ENCODE measurements around the gene ASAP3.
A peak's percentile ranks its signal among the peaks of the same experiment; 100 is the strongest.

Gene ASAP3

DNA sequence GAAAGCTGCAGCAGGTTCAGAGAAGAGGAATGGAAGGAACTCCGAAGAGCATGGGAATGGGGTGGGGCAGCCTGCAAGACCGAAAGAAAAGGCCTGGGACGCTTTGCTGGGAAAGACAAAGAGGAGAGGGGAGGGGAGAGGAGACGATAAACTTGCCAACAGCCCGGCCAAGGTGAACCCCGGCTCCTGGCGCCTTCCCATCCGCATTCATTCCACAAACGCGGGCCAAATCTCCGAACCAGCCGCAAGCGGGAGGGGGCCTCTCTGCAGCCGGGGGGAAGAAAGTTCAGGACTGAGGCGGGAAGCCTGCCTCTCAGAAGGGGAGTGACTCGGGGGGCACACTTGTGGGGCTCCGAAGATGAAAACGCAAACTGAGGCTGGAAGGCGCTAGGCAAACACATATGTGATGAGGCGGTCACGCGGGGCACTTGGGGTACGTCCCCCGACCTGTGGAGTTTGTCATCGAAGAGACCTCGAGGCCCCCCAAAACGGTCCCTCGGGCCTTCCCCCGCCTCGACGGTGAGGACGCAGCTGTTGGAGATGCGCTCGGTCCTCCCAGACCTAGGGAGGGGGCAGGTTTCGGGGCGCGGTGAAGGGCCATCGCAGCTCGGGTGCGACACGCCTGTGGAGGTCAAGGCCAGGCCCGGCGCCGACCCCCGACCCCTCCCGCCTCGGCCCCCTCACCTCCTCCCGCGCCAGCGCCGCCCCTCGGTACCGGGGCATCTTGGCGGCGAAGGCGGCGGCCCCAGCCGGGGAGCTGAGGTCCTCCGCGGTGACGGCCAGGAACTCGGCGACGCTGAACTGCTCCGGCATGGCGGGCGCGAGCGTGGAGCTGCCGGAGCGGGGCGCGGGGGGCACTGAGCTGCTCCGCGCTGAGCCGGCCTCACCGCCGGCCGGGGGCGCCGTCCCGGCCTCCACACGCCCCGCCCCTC is at the start of gene ASAP3:
TSS of gene ASAP3 (minus strand) at position 859 of the 932 bp plus-strand sequence. CDS start at position 813, 46 bp downstream.
- DNase-seq, result peak in 1 of 2 experiments; percentile 27

DNA sequence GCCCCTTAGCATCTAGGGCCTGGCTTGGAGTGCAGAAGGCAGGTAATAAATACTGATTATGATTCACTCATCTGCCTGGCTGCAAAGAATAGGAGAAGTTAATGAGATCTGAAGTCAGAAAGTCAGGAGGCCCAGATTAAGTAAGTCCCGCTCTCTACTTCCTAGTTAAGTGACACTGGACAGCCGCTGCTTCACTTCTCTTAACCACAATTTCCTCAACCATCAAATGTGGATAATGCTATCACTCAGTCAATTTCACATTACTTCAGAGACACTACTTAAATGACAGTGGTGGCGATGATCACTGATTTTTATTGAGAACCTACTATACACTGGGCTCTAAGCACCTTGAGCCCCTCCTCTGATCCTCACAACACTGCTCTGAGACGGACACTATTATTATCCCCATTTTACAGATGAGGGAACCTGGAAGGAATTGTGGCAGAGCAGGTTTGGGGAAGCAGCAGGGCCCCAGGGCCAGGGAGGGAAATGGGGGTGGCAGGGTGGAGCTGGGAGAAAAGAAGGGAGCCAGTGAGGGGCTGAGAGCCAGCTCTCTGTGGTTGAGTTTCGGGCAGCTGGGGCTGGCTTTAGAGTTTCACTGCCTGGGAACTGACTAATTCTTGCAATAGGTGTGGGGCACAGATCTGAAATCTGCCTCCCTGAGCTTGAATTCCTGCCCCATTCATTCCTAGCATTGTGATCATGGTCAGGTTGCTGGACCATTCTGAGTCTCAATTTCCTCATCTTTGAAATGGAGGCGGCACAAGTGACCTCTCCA is 49.5 kb upstream of the ASAP3 start:
- no peak for DNase-seq

DNA sequence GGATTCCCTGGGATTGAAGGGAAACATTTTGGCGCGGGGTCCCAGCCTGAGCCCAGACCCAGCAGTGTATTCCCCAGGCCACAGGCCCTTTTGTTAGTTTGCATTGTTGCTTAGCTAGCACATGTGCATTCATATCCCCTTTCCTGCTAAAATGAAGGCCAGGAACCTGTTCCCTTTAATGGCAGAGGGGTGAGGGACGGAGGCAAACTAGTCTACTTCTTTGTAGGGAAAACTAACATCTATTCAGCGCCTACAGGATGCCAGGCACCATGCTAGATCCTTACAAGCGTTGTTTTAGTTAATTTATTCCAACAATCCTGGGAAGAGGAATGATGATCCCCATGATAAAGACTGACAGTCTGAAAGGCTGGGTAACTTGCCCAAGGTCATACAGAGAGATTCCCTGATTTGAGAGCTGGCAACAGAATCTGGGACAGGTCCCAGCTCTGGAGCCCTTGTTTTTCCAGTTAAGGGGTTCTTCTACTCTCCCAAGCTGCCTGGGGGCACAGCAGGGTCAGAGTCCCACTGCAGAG is 47.6 kb upstream of the ASAP3 start:
- DNase-seq, result no peak

DNA sequence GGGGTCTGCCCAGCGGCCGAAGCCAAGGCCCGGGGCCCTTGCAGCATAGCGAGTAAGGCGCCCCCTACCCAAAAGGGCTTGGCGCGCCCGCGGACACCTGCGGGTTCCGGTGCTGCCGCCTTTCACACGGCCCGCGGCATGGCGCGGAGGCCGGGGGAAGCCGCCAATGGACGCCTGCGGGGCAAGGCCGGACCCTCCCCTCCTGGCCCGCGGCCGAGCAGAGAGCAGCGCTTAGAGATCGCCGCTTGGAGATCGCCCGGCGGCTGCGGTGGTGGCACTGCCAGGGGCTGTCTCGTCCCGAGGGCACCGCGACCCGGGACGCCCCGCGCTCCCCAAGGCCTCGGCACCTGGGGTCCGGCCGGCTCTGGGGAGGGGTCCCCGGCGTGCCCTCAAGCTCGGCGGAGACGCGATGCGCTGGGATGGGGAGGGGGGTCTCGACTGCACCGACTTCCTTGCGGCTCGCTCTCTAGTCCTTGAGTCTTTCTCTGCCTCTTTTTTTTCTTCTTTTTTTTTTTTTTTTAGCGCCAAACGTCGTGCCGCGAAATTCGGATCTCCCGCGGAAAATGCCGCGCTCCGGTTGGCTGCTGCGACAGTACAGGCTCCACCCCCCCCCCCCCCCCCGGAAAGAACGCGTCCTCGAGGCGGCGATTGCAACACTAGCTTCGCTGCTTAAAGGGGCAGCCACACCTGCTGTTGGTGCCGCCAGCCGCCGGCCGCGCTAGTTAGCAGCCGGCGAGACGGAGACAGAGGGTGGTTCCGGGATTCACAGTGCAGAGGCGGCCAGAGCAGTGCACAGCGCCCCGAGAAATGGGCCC is 47.0 kb upstream of the ASAP3 start, which contains the start of gene E2F2:
TSS of gene E2F2 (minus strand) at position 487 of the 815 bp plus-strand sequence. CDS start at position 47, 440 bp downstream.
- peak; percentile 91 to 95 for DNase-seq

DNA sequence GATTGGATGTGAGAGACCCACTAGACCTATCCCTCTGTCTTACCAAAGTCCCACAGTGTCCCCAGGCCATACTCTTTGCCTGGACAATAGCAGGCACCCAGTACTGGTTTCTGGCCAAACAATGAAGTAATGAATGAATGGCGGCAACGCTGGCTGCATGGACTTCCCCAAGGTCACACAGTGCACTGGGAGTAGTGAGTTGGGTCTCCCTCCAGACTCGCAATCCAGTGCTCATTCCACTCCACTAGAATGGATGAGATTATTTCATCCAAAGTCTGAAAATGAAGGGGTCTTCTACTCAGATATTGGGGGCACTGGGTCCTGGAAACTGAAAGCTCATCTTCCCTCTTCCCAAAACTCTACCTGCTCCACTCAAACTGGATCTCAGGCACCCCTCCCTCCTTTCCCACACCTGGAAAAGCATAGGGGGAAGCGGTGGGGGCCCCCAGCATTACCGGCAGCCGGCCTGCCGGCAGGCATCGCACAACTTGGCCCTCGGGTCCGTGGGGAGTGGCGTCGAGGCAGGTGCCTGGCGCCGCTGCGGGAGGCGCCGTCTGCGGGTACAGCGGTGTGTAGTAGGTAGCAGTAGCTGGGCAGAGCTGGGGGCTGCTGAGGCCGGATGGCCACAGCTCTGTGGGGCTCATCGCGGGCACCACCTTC is 46.2 kb upstream of the ASAP3 start:
- peak in 1 of 2 experiments; percentile 68 for DNase-seq

DNA sequence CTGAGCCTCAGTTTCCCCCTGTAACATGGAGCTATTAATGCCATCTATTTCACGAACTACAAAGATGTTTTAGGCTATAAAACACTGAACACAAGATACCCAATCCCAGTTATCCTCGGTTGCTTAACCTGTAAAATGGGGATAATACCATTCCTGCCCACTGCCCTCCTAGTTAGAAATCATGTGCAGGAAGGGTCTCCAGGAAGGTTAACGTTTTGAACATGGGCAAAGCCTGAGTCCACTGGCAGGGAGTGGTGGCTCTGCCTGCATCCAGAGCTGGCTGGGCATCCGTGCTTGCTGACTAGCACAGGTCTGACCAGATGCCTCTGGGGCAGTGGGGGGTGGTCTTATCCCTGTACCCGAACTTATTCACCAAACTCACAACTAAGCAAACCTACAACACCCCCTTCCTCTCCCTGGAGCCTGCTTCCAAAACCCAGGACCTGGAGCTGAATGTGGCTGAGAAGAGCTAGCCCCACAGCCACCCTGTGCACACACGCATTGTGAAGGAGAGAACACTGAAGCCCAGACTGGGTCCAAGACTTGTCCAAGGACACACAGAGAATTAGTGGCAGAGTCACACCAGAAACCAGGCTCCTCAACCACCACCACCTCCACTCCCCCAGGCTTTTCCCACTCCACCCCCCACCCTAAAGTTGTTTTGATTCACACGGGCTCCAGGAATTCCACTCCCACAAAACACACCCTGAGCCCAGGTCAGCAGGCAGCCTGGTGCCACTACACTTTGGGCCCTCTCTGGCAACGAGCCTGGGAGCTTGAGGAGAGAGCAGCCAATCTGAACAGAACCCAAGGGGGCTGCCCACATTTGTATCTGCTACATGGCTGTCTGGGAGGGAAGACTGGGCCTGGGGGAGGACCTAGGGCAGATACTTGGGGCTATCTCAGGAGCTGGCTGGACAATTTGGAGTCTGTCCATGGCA is 45.4 kb upstream of the ASAP3 start:
- peak; percentile 47 for DNase-seq

DNA sequence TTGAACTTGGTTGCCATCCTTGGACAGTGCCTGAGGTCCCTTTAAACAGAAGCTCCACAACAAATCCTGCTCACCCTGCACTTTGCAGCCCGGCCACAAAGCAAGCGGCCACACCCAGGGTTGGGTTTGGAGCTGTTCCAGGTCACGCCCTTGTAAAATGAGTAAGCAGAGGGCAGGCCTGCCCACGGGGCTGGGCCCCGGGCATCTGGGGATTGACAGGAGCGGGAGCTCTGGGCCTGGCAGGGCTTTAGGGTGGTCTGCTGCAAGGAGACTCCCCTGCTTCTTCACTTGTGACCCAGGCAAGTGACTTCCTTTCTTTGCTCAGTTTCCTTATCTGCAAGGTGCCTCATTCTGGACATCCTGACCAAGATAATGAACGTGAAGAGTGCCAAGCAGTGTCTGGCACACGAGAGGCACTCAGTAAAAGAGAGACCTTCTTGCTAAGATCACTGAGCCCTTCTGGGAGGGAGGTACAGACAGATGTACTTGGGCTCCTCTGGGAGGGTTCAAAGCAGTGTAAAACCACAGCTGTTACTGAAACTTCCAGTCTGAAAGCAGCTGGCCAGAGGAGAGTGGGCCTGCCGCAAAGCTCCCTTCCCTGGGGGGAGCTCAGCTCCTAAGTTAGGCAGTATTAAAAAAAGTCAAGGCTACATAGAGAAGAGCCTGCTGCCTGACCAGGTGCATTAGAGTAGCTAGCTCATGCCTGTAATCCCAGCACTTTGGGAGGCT is 44.4 kb upstream of the ASAP3 start:
- peak; percentile 91 to 96 for DNase-seq

DNA sequence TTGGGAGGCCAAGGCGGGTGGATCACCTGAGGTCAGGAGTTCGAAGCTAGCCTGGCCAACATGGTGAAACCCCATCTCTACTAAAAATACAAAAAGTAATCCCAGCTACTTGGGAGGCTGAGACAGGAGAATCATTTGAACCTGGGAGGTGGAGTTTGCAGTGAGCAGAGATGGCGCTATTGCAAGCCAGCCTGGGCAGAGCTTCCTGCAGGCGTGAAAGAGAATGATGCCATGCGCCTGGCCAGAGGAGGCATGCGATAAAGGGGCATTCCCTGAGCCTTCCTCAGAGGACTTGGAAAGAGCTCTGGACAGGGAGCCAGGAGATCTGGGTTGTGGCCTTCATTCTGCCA is 43.9 kb upstream of the ASAP3 start:
- no peak for DNase-seq

DNA sequence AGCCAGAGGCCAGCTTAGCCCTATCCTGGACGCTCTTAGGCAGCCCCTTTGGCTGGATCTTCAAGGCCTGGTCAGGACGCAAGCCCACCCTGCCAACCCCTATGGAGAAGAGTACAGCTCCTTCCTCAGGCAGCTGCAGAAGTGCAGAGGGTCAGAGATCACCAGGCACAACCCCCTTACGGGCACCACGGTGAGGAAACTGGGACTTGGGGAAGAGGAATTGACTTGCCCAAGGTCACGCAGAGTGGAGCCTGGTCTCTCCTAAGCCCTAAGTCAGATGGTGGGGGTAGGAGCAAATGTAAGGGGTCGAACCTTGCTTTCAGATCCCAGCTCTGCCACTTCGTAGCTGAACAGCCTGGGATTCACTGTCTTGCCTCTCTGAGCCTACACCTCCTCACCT is 43.4 kb upstream of the ASAP3 start:
- no peak for DNase-seq

DNA sequence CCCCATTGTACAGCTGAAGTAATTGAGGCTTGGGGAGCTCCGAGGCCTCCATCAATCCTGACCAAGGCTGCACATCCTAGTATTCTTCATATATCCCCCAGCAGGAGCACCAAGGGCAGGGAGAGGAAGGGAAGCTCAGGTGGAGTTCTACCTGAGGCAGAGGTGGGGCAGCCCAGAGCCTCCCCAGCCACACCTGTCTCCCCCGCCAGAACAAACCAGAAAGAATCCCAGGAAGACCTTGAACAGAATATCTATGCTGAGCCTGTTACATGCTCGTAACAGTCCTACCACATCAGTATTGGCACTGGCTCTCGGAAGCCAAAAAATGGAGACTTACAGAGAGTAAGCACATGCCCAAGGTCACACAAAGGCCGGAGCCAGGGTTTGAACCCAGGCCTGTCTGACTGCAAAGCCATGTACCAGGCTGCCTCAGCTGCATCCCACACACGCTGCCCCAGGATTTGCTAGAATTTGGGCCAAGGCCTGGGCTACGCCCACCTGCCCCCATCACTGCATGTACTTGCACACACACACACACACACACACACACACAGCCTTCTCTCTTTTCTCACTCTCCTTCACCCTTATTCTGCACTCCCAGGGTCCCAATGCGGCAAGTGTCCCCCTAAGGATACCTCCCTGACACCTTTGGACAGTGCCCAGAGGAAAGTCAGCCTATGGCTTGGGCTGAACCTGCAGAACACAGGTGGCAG is 42.5 kb upstream of the ASAP3 start:
- no peak for DNase-seq

DNA sequence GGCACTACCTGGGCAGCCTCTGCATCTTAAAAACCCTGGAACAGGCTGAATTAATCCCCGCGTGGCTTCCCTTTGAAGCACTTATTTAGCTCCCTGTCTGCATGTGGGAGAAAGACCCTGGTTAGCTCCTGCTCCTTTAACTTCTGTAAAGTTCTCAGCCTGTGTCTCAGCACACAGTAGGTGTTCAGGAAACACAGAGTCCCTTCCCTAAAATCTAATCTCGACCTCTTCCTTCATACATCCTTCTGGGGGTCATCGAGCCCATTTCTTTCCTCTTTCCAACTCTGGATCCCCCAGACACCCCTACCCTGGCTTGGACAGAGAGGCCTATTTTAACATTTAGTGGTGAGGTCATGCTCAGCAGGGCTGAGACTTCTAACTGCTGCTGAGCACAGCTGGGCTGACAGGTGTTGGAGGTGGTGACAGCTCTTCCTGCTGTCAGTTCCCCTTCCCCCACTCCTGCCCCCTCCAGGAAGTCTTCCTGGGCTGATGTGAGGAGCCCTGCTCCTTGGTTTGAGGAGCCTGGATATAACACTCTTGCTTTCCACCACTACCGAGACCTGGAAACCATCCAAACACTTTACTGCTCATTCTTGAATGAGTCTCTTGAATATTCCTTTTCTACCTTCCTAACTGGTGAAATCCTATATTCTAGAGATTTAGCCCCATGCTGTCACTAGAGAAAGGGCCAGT is 41.7 kb upstream of the ASAP3 start:
- DNase-seq, result no peak

DNA sequence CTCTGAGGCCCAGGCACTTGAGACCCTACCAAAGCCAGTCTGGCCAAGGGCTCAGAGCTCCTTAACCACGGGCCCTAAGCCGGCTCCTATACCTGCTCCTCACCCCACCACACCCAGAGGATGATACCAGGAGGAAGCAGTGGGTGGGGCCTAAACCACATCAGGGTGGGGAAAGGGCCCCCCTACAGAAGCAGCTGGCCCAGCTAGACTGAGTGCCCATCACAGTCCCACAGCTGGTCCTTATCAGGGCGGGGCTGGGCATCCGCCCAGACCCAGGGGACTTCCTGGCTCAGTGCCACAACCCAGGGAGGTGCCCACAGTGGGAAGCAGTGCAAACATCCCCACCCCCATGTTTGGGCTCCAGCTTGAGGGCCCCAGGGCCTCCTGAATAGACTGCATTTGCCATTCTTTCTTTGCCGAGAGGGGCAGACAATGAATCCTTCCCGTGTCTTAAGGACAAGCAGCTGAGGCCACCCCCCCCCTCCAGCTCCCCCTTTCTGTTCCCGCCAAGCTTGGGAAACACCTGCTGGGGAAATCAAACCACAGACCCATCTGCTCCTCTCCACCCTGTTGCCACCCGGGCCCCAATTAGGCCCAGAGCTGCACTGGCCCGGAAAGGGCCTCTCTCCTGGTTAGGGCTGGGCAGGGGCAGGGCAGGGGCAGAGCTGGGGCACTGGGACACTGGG is 40.9 kb upstream of the ASAP3 start:
- DNase-seq, result peak in 1 of 2 experiments; percentile 41

DNA sequence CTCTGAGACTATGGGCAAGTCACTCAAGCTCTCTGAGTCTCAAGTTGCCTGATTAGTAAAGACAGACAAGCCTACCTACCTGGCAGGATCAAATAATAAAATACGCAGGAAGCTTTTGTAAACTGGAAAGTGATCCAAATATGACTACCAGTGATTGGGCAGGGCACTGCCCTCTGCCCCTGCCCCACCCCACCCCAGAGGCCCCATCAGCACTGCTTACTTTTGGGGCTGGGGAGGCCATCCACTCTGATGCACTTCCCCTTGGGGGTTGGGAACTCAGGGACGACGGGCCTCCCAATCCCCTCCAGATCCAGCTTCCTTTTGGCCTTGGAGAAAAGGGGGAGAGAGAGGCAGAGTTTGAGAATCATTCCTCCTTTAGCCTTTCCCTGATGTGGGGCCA is 40.2 kb upstream of the ASAP3 start:
- DNase-seq, result no peak

DNA sequence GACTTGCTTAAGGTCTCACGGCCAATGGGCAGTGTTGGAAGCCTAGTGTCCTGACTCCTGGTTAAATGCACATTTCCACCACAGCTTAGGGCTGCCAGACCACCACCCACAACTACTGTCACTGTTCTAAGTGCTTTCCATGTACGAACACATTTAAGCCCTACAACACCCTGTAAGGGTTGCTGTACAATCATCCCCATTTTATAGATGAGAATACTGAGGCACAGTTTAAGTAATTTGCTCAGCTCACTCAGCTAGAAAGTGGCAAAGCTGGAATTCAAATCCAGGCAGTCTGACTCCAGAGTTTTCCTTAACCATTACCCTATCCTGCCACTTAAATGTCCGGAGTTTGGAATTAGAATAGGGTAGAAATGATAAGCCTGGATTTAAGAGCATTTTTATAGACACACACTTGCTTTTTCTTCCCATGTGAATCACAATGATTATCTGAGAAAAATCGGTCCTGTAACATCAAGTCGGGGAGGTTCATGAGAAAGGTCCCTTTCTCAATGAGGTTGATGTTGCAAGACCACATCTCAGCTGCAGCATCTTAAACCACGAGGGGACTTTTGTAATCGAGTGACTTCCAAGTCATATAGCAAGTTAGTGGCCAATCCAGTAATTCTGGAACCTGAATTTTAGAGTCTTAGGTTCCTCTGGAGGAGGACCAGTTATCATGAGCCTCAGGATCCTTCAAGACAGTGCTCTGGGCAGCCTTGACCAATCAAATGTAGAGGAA is 38.4 kb upstream of the ASAP3 start:
- no peak for DNase-seq

DNA sequence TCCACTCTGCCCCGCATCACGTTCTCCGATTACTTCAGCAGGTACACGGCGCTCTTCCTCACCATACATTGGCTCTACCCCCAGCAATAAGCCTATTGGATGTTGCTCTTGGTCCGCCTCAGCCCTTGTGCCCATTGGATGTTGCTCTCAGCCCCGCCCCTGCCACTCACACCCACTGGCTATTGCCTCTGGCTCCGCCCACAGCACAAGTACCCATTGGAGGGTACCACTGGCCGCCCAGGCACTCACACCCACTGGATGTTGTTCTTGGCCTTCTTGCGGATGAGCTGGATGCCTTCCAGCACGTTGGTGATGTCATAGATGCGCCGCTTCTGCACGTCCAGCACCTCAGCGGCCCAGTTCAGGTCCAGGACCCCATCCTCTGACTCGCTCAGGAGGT is 37.6 kb upstream of the ASAP3 start:
- DNase-seq, result no peak

DNA sequence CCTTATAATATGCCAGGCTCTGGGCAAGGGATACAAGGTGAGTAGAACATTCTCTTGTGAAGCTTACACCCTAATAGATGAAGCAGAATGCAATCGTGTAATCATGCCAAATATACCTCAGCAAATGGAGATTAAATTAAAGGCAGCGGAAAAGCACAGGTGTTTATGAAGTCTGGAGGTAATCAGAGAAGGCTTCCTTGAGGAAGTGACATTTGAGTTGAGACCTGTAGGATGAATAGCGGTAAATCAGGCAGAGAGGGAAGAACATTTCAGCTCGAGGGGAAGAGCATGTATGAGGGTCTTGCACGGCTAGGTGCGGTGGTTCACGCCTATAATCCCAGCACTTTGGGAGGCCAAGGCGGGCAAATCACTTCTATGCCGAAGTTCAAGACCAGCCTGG is 33.6 kb upstream of the ASAP3 start:
- no peak for DNase-seq

DNA sequence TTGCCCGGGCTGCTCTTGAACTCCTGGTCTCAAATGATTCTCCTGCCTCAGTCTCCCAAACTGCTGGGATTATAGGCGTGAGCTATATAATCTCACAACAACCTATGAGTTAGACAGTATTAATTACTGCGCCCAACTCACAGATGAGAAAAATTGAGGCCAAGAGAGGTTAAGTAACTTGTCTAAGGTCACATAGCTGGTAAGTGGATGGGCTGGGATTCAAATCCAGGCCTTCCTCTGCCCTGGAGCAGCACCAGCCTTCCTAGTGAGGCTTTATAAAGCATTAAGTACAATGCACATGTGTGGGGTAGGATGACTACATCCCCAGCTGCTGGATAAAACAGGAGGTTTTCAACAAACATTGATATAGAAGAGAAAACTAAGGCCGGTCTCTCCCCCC is 31.9 kb upstream of the ASAP3 start:
- DNase-seq, result no peak
